GM06990 (cell line): ENCODE results near the gene CD151.

Experiments used
- DNase-seq: peaks from one replicate; pipeline ENCODE4 v3.0.0-alpha.2; 2011; ENCODE audit not compliant: insufficient read length; ENCODE audit errors: extremely low read depth
- H3K27me3 ChIP-seq: replicated peaks from 2 replicates; pipeline ENCODE4 v1.6.0; 2011; ENCODE audit warnings: low read length; ENCODE audit not compliant: control insufficient read depth, insufficient read depth
- H3K36me3 ChIP-seq: 2 replicates; pipeline ENCODE4 v1.5.1; 2011; ENCODE audit warnings: low read length; ENCODE audit not compliant: control insufficient read depth, insufficient read depth
- H3K4me3 ChIP-seq: replicated peaks from 2 replicates; pipeline ENCODE4 v1.5.1; 2011; ENCODE audit warnings: low read depth, mild to moderate bottlenecking, control low read depth, low read length
- CTCF ChIP-seq: IDR thresholded peaks from 2 replicates; pipeline ENCODE4 v1.5.1; 2011; ENCODE audit warnings: low read length, control low read depth, mild to moderate bottlenecking, inconsistent platforms; ENCODE audit not compliant: insufficient read depth, poor library complexity, severe bottlenecking

The CD151 gene

GRCh38 chr11:792873-793272 lies 39.9 kb upstream of the CD151 start:
- Histone ChIP-seq H3K4me3 (no peak overlapping the region), H3K27me3 (no peaks in the 10 kb centered on the region), H3K36me3 (peaks cover 18% of the 10 kb centered on the region)
- no peak for DNase-seq
- no peak for TF ChIP-seq CTCF

- DNase-seq = no peak
Measured at GRCh38 chr11:793556-793955, 39.2 kb upstream of the CD151 start.

GRCh38 chr11:794013-794765 lies 38.6 kb upstream of the CD151 start:
- DNase-seq = no peak
- Histone ChIP-seq H3K36me3 (peaks cover 18% of the 10 kb centered on the region), H3K27me3 (no peaks in the 10 kb centered on the region), H3K4me3 (peak overlapping the region; percentile 91; the same call in 1 of the 2 replicates)
- no peak for TF ChIP-seq CTCF

More at GRCh38 chr11:793556-793955, 39.2 kb upstream of the CD151 start:
- TF ChIP-seq CTCF = no peak
- Histone ChIP-seq H3K27me3 (no peaks in the 10 kb centered on the region), H3K4me3 (no peak overlapping the region), H3K36me3 (peaks cover 18% of the 10 kb centered on the region)

GRCh38 chr11:794766-795633 lies 37.8 kb upstream of the CD151 start:
- H3K4me3 ChIP-seq = peak overlapping the region; percentile 91
- no peak for DNase-seq
- H3K36me3 ChIP-seq = peaks cover 18% of the 10 kb centered on the region
- H3K27me3 ChIP-seq = no peaks in the 10 kb centered on the region
- TF ChIP-seq CTCF = no peak

- H3K27me3 ChIP-seq = no peaks in the 10 kb centered on the region
- DNase-seq = peak; percentile 80
- peak overlapping the region; percentile 91 for H3K4me3 ChIP-seq
- peaks cover 19% of the 10 kb centered on the region for H3K36me3 ChIP-seq
- no peak for TF ChIP-seq CTCF
Measured at GRCh38 chr11:795634-796564, 36.9 kb upstream of the CD151 start.
